CD4-positive, alpha-beta T cell treated with Interleukin-21 for 1 hour (primary cell): Measurements from ENCODE around the gene C16orf96.

Source experiments
- DNase-seq: peaks from one replicate; pipeline ENCODE4 v3.0.0-alpha.2; 2020

C16orf96 gene

GRCh38 chr16:4603624-4604170 lies 47.6 kb downstream of the C16orf96 start:
- no peak for DNase-seq

- DNase-seq, result no peak
Measured at GRCh38 chr16:4604401-4604800, 48.3 kb downstream of the C16orf96 start.

GRCh38 chr16:4606354-4606753 lies 50.2 kb downstream of the C16orf96 start:
- no peak for DNase-seq

GRCh38 chr16:4607841-4608703 lies 51.9 kb downstream of the C16orf96 start:
- DNase-seq, result no peak

- no peak for DNase-seq
Measured at GRCh38 chr16:4608704-4608980, 52.5 kb downstream of the C16orf96 start.

GRCh38 chr16:4609200-4610010 lies 53.3 kb downstream of the C16orf96 start:
- DNase-seq, result no peak

- no peak for DNase-seq
Measured at GRCh38 chr16:4610011-4611005, 54.2 kb downstream of the C16orf96 start.

GRCh38 chr16:4611337-4612021 lies 55.3 kb downstream of the C16orf96 start:
- DNase-seq, result no peak

GRCh38 chr16:4612474-4612931 lies 56.4 kb downstream of the C16orf96 start:
- DNase-seq, result no peak

- DNase-seq, result no peak
Measured at GRCh38 chr16:4612977-4613635, 57.0 kb downstream of the C16orf96 start.

GRCh38 chr16:4613636-4614570 lies 57.8 kb downstream of the C16orf96 start:
- DNase-seq, result peak; percentile 29

GRCh38 chr16:4614571-4615383 lies 58.6 kb downstream of the C16orf96 start, which contains the start of gene UBALD1:
Gene UBALD1 (minus strand): TSS chr16:4614888. CDS start chr16:4614797, 91 bp downstream.
- DNase-seq, result peak; percentile 84

- DNase-seq, result no peak
Measured at GRCh38 chr16:4615384-4616046, 59.4 kb downstream of the C16orf96 start.

- DNase-seq, result peak; percentile 100
Measured at GRCh38 chr16:4616047-4616811, 60.1 kb downstream of the C16orf96 start.

GRCh38 chr16:4617880-4618279 lies 61.7 kb downstream of the C16orf96 start:
- no peak for DNase-seq

GRCh38 chr16:4618645-4619418 lies 62.7 kb downstream of the C16orf96 start:
- no peak for DNase-seq

GRCh38 chr16:4623593-4623992 lies 67.5 kb downstream of the C16orf96 start:
- no peak for DNase-seq
